ENCODE data around the gene CYP20A1. TPM values are rescaled to one million over a fixed set of nuclear protein-coding genes. Genes with fewer than 3 reads are reported as not detected.
A peak's percentile ranks its signal among the peaks of the same experiment; 100 is the strongest.

The CYP20A1 gene
- total RNA-seq, 1 donor from 2014 or later = 17.8 TPM

GRCh38 chr2:203195331-203196036 is 43.3 kb upstream of the CYP20A1 start:
- no peak overlapping the region for H3K4me3 ChIP-seq
- H3K9ac ChIP-seq = no peak overlapping the region
- Mint-ChIP-seq H3K4me1 (no peaks in the 10 kb centered on the region), H3K4me3 (no peak overlapping the region), H3K27me3 (ENCODE audit: insufficient read depth, low read depth) (no peaks in the 10 kb centered on the region), H3K36me3 (peaks cover 5% of the 10 kb centered on the region), H3K27ac (peak overlapping the region; percentile 75), H3K9me3 (no peaks in the 10 kb centered on the region)
- H2AFZ ChIP-seq (replicated peaks) = no peak overlapping the region
- H3F3A ChIP-seq (ENCODE audit: low read depth) = peaks cover 3% of the 10 kb centered on the region
- H4K20me1 ChIP-seq (ENCODE audit: low read depth) = no peaks in the 10 kb centered on the region
- H3K79me2 ChIP-seq (ENCODE audit: low read depth) = no peaks in the 10 kb centered on the region
- no peak overlapping the region for H3K27ac ChIP-seq
- H3K4me2 ChIP-seq = no peak overlapping the region
- H3K36me3 ChIP-seq = no peaks in the 10 kb centered on the region
- H3K27me3 ChIP-seq = no peaks in the 10 kb centered on the region
- no peaks in the 10 kb centered on the region for H3K9me3 ChIP-seq (ENCODE audit: low read depth)
- no peaks in the 10 kb centered on the region for H3K4me1 ChIP-seq
- TF ChIP-seq EZH2 (IDR thresholded peaks at IDR 0.05) = no peak
- TF ChIP-seq EZH2phosphoT487 (IDR thresholded peaks at IDR 0.05) = no peak
- TF ChIP-seq, protein P1, sequence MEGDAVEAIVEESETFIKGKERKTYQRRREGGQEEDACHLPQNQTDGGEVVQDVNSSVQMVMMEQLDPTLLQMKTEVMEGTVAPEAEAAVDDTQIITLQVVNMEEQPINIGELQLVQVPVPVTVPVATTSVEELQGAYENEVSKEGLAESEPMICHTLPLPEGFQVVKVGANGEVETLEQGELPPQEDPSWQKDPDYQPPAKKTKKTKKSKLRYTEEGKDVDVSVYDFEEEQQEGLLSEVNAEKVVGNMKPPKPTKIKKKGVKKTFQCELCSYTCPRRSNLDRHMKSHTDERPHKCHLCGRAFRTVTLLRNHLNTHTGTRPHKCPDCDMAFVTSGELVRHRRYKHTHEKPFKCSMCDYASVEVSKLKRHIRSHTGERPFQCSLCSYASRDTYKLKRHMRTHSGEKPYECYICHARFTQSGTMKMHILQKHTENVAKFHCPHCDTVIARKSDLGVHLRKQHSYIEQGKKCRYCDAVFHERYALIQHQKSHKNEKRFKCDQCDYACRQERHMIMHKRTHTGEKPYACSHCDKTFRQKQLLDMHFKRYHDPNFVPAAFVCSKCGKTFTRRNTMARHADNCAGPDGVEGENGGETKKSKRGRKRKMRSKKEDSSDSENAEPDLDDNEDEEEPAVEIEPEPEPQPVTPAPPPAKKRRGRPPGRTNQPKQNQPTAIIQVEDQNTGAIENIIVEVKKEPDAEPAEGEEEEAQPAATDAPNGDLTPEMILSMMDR (IDR thresholded peaks at IDR 0.05) = no peak
- no peak for DNase-seq (ENCODE audit: low spot score)

DNA sequence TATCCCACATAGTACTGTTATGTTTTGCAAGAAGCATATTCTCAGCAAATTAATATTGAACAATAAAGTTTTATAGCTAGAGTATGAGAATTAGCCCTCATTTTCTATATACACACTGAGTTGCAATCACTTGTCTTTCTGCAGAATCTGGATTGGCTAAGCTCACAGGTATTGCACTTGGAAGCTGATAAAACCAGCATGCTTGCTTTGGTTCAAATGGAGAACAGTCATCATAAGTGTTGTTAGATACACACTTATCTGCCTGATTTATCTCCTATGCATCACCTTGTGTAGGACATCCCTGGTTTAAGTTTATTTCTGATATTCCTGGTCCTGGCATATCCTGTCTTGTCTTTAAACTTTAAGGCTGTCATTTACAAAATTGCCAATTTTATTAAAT is 38.0 kb upstream of the CYP20A1 start:
- H3K9me3 Mint-ChIP-seq = peaks cover 3% of the 10 kb centered on the region
- peaks cover 5% of the 10 kb centered on the region for H3K36me3 Mint-ChIP-seq
- no peaks in the 10 kb centered on the region for H4K20me1 ChIP-seq (ENCODE audit: low read depth)
- H3K9me3 ChIP-seq (ENCODE audit: low read depth) = no peaks in the 10 kb centered on the region
- no peak overlapping the region for H3K4me3 Mint-ChIP-seq
- no peak overlapping the region for H3K27ac Mint-ChIP-seq
- TF ChIP-seq, protein P1 (IDR thresholded peaks at IDR 0.05) = no peak
- no peak for TF ChIP-seq EZH2 (IDR thresholded peaks at IDR 0.05)
- TF ChIP-seq EZH2phosphoT487 (IDR thresholded peaks at IDR 0.05) = no peak
- no peaks in the 10 kb centered on the region for H3K4me1 Mint-ChIP-seq
- no peaks in the 10 kb centered on the region for H3K27me3 ChIP-seq
- H3K4me1 ChIP-seq = no peaks in the 10 kb centered on the region
- no peak overlapping the region for H2AFZ ChIP-seq (replicated peaks)
- no peaks in the 10 kb centered on the region for H3K27me3 Mint-ChIP-seq (ENCODE audit: insufficient read depth, low read depth)
- H3K4me2 ChIP-seq = no peak overlapping the region
- no peak overlapping the region for H3K4me3 ChIP-seq
- no peaks in the 10 kb centered on the region for H3F3A ChIP-seq (ENCODE audit: low read depth)
- no peak for DNase-seq (ENCODE audit: low spot score)
- no peaks in the 10 kb centered on the region for H3K79me2 ChIP-seq (ENCODE audit: low read depth)
- peaks cover 8% of the 10 kb centered on the region for H3K36me3 ChIP-seq
- H3K27ac ChIP-seq = no peak overlapping the region
- no peak overlapping the region for H3K9ac ChIP-seq

DNA sequence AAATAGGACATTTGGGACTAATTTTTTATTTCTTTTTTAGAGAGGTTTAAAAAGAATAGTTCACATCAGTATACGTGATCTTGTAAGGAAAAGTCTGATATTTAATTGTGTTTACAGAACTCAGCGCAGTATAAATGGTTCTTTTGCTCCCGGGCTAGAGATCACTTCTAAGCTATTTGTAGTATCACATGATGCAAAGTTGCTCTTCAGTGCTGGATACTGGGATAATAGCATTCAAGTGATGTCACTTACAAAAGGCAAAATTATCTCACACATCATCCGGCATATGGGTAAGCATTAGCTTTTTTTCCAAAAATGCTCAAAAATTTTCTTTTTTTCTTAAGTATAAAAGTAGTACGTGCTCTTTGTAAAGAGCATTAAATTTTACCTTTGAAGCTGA is 37.4 kb upstream of the CYP20A1 start:
- Mint-ChIP-seq H3K4me1 (no peaks in the 10 kb centered on the region), H3K27ac (no peak overlapping the region), H3K36me3 (peaks cover 8% of the 10 kb centered on the region), H3K4me3 (no peak overlapping the region), H3K27me3 (ENCODE audit: insufficient read depth, low read depth) (no peaks in the 10 kb centered on the region), H3K9me3 (peaks cover 6% of the 10 kb centered on the region)
- H3K9ac ChIP-seq = no peak overlapping the region
- H3K4me2 ChIP-seq = no peak overlapping the region
- H3K36me3 ChIP-seq = peaks cover 11% of the 10 kb centered on the region
- H3K27me3 ChIP-seq = no peaks in the 10 kb centered on the region
- H3K4me1 ChIP-seq = no peaks in the 10 kb centered on the region
- no peak overlapping the region for H3K27ac ChIP-seq
- no peaks in the 10 kb centered on the region for H3K79me2 ChIP-seq (ENCODE audit: low read depth)
- no peaks in the 10 kb centered on the region for H3K9me3 ChIP-seq (ENCODE audit: low read depth)
- no peak overlapping the region for H3K4me3 ChIP-seq
- no peak for DNase-seq (ENCODE audit: low spot score)
- H4K20me1 ChIP-seq (ENCODE audit: low read depth) = no peaks in the 10 kb centered on the region
- no peak overlapping the region for H2AFZ ChIP-seq (replicated peaks)
- no peaks in the 10 kb centered on the region for H3F3A ChIP-seq (ENCODE audit: low read depth)
- TF ChIP-seq EZH2 (IDR thresholded peaks at IDR 0.05) (no peak), EZH2phosphoT487 (IDR thresholded peaks at IDR 0.05) (no peak)
- TF ChIP-seq, protein P1 (IDR thresholded peaks at IDR 0.05) = no peak
